DND-41 (cell line): ENCODE results near the gene ITGB2.

Experiments
- ATAC-seq: fragments of 200-7000 bp; cut with Tn5 transposase; 3 replicates; pipeline ENCODE4 v1.9.1; 2021; ENCODE audit warnings: low read depth; ENCODE audit not compliant: insufficient read depth
- DNase-seq: peaks from one replicate; pipeline ENCODE4 v3.0.0-alpha.2; 2020
- H2AFZ ChIP-seq: 2 replicates; pipeline ENCODE4 v1.6.0; 2012; ENCODE audit warnings: low read depth, low read length
- H3K27ac ChIP-seq: 2 replicates; pipeline ENCODE4 v1.5.1; 2012; ENCODE audit warnings: low read length, inconsistent platforms
- H3K27me3 ChIP-seq: fragments of 200-600 bp; sonication (generic); 2 replicates; pipeline ENCODE4 v1.6.0; 2012; ENCODE audit warnings: low read length, mild to moderate bottlenecking, inconsistent platforms; ENCODE audit not compliant: insufficient read depth, poor library complexity
- H3K36me3 ChIP-seq: 2 replicates; pipeline ENCODE4 v1.5.1; 2012; ENCODE audit warnings: low read length, inconsistent platforms; ENCODE audit not compliant: insufficient read depth
- H3K4me1 ChIP-seq: 2 replicates; pipeline ENCODE4 v1.5.1; 2012; ENCODE audit warnings: mild to moderate bottlenecking, low read length; ENCODE audit not compliant: insufficient read depth
- H3K4me2 ChIP-seq: 2 replicates; pipeline ENCODE4 v1.6.0; 2012; ENCODE audit warnings: mild to moderate bottlenecking, moderate library complexity, low read length, inconsistent platforms; ENCODE audit not compliant: insufficient read depth
- H3K4me3 ChIP-seq, 2 experiments: fragments of 200-600 bp in 1 of 2; shearing (Covaris generic) in 1 of 2; 2 replicates each; pipeline ENCODE4 v1.5.1; 2012 to 2016; ENCODE audit warnings: inconsistent platforms in 2 of 2, low read length in 2 of 2, mild to moderate bottlenecking in 2 of 2, low read depth in 1 of 2, moderate library complexity in 1 of 2
- H3K79me2 ChIP-seq: 2 replicates; pipeline ENCODE4 v1.6.0; 2012; ENCODE audit warnings: low read length, inconsistent platforms; ENCODE audit not compliant: insufficient read depth
- H3K9ac ChIP-seq: 2 replicates; pipeline ENCODE4 v1.6.0; 2012; ENCODE audit warnings: low read depth, mild to moderate bottlenecking, inconsistent platforms, low read length, moderate library complexity
- H3K9me3 ChIP-seq: 2 replicates; pipeline ENCODE4 v1.5.1; 2012; ENCODE audit warnings: low read length, moderate library complexity, mild to moderate bottlenecking, inconsistent platforms; ENCODE audit not compliant: insufficient read depth, severe bottlenecking
- H4K20me1 ChIP-seq: 2 replicates; pipeline ENCODE4 v1.6.0; 2012; ENCODE audit warnings: low read length; ENCODE audit not compliant: insufficient read depth
- CTCF ChIP-seq: IDR thresholded peaks from 2 replicates; pipeline ENCODE4 v1.5.1; 2012; ENCODE audit warnings: borderline replicate concordance, low read length, moderate library complexity, mild to moderate bottlenecking; ENCODE audit not compliant: poor library complexity, severe bottlenecking; ENCODE audit errors: extremely low read depth
- EZH2 ChIP-seq: IDR thresholded peaks from 3 replicates; pipeline ENCODE4 v1.6.1; 2012; ENCODE audit warnings: borderline replicate concordance, low read depth, mild to moderate bottlenecking, moderate library complexity, low read length, inconsistent platforms; ENCODE audit not compliant: severe bottlenecking

Gene ITGB2

DNA sequence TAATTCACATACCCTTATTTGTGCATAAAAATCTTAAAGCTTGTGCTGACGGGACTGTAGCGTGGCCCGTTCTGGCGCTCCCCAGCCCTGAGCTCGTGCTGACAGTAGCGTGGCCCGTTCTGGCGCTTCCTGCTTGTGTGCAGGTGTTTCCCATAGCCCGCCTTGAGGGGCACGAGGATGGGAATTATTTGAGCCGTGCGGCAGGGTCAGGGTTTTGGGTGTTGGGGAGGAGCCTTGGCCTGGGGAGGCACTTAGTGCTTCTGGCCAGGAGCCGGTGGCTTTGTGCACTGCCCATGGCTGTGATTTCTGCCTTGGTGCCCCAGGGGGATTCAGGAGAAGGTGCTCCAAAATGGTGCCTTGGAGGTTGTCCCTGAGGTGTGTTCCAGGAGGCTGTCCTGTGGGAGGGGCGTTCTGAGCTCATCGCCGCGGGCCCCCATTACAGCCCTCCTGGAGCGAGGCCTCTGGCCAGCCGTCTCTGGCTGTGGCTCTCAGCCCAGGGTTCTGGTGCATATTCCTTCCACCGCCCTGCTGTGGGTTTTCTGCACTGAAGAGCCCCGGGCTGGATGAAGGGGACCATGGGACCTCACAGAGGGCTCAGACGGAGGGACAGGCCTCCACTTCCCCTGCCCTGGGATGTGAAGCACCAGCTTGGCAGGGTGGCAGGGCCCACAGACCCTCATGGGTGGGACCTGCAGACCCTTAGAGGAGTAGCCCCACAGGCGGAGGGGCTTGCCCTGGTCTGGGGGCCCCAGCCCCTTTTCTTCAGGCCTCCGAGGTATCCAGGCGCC lies 25.7 kb upstream of the ITGB2 start:
- no peak overlapping the region for H3K4me3 ChIP-seq
- H3K27me3 ChIP-seq, result no peaks in the 10 kb centered on the region
- peaks cover 96% of the 10 kb centered on the region for H3K79me2 ChIP-seq
- H2AFZ ChIP-seq, result no peak overlapping the region
- TF ChIP-seq CTCF (no peak), EZH2 (no peak)
- no peaks in the 10 kb centered on the region for H3K9me3 ChIP-seq
- peaks cover 18% of the 10 kb centered on the region for H3K4me1 ChIP-seq
- no peak overlapping the region for H3K9ac ChIP-seq
- H4K20me1 ChIP-seq, result peaks cover 86% of the 10 kb centered on the region
- H3K4me2 ChIP-seq, result no peak overlapping the region
- H3K27ac ChIP-seq, result no peak overlapping the region
- ATAC-seq, result no peak
- H3K36me3 ChIP-seq, result peaks cover 88% of the 10 kb centered on the region
- no peak for DNase-seq

GRCh38 chr21:44944596-44944995 lies 23.9 kb upstream of the ITGB2 start:
- Histone ChIP-seq H3K4me3 (no peak overlapping the region), H4K20me1 (peaks cover 76% of the 10 kb centered on the region), H3K9ac (no peak overlapping the region), H3K36me3 (peaks cover 75% of the 10 kb centered on the region), H3K4me1 (peaks cover 28% of the 10 kb centered on the region), H3K27me3 (no peaks in the 10 kb centered on the region), H3K9me3 (no peaks in the 10 kb centered on the region), H2AFZ (no peak overlapping the region), H3K4me2 (no peak overlapping the region), H3K27ac (no peak overlapping the region), H3K79me2 (peaks cover 96% of the 10 kb centered on the region)
- ATAC-seq (no peak), DNase-seq (no peak)
- TF ChIP-seq EZH2 (no peak), CTCF (no peak)

DNA sequence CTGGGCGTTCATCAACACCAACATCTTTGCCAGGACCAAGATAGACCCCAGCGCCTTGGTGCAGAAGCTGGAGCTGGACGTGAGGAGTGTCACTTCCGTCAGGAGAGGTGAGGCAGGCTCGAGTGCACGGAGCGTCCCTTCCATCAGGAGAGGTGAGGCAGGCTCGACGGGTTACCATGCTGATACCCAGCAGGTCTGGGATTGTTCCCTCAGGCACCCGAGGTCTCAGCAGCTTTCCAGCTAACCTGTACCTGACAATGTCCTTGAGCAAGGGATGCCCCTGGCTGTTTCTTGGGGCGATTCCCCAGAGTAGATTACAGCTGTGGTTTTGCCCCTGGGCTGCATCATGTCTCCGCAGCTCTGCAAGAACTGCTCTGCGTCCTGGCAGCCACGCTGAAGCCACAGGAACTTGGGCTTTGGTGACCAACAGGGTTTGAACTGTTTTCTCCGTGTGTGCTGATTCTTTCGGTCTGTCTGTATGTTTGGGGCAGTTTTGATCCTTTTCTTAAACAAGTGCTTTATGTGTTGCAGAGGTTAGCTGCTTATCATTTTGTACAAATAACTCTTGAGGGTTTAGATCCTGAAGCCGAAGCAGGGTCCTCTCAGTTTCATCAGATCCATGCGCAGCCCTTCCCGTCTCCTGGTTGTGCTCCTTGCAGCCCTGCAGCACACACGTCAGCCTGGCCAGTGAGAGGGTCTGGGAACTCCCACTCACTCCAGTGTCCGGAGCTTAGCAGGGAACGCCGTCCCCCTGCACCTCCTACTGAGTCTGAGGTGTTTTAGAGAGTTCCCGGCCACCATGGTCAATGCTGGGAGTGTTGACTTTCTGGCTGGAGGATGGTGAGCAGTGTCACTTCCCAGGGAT lies 23.2 kb upstream of the ITGB2 start:
- no peak overlapping the region for H3K27ac ChIP-seq
- DNase-seq (no peak), ATAC-seq (no peak)
- no peak overlapping the region for H2AFZ ChIP-seq
- TF ChIP-seq EZH2, result no peak
- TF ChIP-seq CTCF, result no peak
- H3K9me3 ChIP-seq, result no peaks in the 10 kb centered on the region
- H3K36me3 ChIP-seq, result peaks cover 68% of the 10 kb centered on the region
- H3K4me3 ChIP-seq, result no peak overlapping the region
- H3K4me2 ChIP-seq, result no peak overlapping the region
- H3K79me2 ChIP-seq, result peaks cover 96% of the 10 kb centered on the region
- H3K4me1 ChIP-seq, result peaks cover 34% of the 10 kb centered on the region
- H4K20me1 ChIP-seq, result peaks cover 69% of the 10 kb centered on the region
- H3K27me3 ChIP-seq, result no peaks in the 10 kb centered on the region
- H3K9ac ChIP-seq, result no peak overlapping the region
